GM19099 (cell line): ENCODE measurements around the gene GALR1.

ENCODE experiments used
- POLR2A ChIP-seq: IDR thresholded peaks from 3 replicates; pipeline ENCODE4 v1.6.1; 2011; ENCODE audit warnings: low read depth; ENCODE audit not compliant: insufficient read length; ENCODE audit errors: extremely low read depth

Gene GALR1, protein sequence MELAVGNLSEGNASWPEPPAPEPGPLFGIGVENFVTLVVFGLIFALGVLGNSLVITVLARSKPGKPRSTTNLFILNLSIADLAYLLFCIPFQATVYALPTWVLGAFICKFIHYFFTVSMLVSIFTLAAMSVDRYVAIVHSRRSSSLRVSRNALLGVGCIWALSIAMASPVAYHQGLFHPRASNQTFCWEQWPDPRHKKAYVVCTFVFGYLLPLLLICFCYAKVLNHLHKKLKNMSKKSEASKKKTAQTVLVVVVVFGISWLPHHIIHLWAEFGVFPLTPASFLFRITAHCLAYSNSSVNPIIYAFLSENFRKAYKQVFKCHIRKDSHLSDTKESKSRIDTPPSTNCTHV

DNA sequence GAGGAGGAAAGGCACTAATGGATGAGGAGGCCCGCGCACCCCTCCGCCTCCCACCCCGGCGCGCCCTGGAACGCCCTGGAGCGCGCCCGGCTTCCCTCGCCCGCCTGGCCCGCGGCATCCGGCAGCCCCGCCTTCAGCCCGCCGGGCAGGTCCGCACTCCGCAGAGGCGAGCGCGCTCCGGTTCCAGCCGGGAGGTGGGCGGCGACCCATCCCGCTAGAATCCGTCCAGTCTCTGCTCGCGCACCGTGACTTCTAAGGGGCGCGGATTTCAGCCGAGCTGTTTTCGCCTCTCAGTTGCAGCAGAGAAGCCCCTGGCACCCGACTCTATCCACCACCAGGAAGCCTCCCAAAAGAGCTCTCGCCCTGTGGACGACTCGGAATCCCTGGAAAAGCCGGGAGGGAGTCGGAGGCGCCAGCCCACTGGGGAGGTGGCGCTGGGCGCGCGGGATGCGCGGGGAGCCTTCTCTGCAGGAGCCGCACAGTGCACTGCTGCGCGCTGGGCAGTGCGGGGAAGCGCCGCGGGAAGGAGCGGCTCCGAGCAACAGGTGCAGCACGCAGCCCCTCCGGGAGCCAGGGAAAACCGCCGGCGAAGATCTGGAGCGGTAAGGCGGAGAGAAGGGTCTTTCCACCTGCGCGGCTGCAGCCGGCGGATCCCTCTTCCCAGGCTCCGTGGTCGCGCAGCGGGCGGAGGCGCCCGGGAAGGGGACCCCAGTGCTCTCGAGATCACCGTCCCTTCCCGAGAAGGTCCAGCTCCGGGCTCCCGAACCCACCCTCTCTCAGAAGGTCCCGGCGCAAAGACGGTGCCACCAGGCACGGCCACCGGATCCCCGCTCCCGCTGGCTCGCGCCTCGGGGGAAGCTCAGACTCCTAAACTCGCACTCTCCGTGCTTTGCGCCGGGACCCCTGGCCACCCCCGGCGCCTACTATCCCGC is at the start of gene GALR1:
Gene GALR1 (plus strand): TSS at position 280 of the 932 bp plus-strand sequence. CDS start 701 bp downstream, outside the sequence.
- TF ChIP-seq POLR2A: no peak

DNA sequence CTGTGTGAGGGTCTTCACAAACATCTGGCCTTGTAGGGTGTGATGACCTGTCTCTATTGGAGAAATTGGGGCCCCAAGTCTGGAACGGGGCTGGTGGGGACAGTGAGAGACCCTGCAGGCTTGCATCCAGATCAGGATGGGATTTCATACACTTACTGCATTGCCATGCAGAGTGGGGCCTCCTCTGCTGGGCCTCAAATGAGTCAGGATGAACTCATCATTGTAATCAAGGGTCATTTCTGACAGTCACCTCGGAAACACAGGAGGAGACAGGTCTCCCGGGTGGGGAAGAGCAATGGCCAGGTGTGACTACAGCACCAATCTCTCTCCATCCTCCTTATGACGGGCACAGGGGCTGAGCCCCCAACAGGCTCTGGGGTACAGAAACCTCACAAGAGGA is 48.1 kb upstream of the GALR1 start:
- no peak for TF ChIP-seq POLR2A

DNA sequence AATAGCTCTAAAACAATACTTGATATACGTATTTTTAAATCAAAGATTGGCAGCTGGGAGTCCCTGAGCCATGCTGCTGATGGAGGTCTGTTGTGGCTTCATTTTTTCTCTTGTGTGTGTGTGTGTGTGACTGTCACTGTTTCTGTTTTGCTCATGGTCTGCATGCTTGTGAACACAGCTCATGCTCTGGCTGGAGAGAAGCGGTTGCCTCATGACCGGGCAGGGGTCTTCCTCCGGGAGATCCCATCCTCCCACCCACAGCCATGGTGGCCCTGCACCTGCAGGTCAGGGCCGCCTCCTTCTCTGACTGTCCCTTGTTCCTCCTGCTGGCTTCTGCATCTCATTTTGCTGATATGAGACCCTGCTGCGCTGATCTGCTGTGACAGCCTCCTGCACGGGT is 47.3 kb upstream of the GALR1 start:
- TF ChIP-seq POLR2A: no peak

DNA sequence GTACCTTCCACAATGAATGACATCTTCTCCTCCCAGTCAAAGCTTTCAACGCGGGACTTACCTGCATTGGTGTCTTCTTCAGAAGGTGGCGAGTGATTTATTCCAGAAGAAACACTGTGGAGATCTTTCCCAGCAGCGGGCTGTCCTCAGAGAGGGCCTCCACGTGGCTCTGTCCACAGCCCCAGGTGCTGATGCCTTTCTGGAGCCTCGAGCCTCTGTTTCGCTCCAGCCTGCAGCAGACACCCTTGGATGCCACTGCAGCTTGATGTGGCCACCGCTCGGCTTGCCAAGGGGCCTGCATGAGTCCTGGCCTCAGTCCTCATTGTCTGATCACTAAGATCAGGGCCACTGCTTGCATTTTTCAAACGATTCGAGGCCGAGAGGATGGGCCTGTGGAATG is 46.6 kb upstream of the GALR1 start:
- no peak for TF ChIP-seq POLR2A

DNA sequence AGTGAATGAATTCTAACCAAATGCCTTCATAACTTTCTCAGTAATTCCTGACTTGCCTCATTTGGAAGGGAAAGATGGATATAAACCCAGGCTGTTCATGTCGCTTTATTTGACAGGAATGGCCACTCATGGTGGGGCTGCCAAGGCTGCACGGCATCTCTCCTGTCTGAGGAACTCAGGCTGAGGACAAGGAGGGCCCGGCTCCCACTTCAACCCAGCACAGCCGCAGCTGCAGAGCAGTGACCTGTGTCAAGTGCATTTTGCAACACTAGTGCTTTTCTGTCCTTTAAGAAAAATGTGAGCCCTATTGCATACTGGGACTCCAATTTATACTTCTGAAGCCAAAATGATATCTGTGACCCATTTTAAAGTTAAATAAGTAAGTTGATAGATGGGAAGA is 45.8 kb upstream of the GALR1 start:
- TF ChIP-seq POLR2A: no peak

DNA sequence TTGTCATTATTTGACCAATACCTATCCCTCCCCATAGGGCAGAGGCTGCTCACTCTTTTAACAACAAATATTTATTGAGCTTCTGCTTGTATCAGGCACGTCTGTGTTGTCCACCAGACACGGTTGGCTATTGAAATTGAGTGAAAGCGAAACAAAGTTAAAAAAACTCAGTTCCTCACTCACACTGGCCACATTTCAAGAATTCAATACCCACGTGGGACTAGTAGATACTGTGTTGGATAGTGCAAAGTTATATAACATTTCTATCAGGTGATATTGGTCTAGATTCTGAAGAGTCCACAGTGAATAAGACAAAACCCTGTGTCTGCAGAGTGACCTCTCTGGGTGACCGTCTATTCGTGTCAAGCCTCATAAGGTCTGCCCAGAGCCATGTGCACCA is 43.9 kb upstream of the GALR1 start:
- no peak for TF ChIP-seq POLR2A

DNA sequence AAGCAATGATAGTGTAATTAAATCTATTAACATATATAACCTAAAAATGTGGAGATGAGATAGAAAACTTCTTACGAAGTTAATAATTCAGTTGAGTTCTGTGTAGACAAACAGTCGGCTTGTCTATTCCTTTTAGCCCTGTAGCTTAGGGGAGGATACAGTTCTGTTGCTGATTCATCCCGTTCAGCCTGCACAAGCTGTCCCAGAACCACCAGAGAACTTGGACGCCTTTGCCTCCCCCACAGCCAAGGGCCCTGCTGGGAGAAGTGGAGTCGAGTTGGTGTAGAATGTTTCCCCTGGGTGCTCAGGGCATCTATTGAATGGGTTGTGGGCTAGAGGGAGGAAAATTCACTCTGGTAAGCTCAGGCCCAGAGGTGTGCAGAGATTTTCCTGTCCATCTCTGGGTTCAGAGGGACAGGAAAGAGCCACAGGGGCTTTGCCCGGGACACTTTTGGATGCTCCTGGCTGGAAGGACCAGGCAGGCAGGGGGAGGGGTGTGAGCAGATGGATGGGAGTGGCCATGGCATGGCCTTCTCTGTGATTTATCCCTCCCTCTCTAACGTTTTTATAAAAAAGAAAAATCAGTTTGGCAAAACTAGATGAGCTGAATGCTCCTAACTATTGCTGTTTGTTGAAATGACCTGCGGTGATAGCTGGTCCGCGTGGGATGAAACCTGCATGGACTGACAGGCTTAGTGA is 42.8 kb upstream of the GALR1 start:
- no peak for TF ChIP-seq POLR2A

DNA sequence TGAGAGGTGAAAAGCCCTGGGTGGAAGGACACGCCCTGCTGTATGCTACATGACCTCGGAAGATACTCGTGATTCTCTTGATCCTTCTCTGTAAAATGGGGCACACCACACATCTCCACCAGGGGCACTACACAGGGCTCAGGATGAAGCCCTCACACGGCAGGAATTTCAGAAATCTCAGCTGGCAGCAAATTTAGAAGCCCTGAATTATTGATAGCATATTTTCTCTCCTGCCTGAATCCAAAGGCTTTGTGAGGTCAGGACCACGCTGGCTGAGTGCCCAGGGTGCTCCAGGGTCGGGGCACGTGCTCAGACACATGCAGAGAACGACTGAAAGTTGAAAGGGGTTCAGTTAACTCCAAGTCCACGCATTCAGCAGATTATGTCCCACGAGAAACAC is 42.1 kb upstream of the GALR1 start:
- TF ChIP-seq POLR2A: no peak

DNA sequence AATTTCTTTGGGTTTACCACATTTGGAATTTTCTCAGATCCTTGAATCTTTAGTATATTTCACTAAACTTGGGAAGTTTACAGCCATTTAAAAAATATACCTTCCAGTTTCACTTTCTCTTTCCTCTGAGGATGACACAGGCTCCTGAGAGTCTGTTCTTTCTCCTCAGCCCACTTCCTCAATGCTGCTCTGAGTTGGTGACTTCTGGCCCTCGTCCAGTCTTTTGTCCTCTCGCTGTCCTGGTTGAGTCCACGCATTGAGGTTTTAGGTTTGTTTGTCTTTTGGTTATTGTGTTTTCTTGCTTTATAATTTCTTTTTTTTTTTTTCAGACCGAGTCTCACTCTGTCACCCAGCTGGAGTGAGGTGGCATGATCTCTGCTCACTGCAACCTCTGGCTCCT is 40.7 kb upstream of the GALR1 start:
- no peak for TF ChIP-seq POLR2A

DNA sequence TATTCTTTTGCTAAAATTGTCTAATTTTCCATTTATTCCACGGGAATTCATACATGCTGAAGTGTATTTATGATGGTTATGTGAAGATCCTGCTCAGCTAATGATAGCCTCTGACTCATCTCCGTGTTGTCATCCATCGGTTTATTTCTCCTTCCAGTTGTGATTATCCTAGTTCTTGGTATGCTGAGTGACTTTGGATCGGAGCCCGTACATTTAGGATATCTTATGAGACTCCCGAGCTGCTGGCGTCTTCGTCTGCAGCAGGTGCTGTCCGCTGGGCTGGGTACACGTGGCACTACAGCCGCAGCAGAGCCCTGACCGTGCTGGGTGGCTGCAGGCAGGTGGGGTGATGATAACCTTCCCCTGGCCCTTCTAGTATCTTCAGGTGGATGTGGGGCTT is 40.1 kb upstream of the GALR1 start:
- TF ChIP-seq POLR2A: no peak

DNA sequence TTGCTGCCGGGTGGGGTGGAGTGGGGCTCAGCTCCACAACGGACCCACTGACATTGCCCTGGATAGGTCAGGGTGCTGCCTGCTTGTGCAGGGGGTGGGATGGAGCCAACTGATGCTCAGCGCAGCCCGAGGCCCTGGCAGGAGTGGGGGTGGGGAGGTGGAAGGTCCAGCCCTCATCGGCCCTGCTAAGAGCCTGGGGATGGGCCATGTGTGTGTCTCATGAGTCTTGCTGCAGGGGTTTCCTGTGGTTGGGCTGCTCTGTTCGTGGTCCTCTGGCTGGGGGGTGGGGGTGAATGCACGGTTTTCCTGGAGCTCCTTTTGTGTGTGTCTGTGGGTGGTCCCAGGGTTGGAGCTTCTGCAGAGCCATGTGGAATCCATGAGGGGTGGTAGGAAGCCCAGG is 39.4 kb upstream of the GALR1 start:
- no peak for TF ChIP-seq POLR2A

DNA sequence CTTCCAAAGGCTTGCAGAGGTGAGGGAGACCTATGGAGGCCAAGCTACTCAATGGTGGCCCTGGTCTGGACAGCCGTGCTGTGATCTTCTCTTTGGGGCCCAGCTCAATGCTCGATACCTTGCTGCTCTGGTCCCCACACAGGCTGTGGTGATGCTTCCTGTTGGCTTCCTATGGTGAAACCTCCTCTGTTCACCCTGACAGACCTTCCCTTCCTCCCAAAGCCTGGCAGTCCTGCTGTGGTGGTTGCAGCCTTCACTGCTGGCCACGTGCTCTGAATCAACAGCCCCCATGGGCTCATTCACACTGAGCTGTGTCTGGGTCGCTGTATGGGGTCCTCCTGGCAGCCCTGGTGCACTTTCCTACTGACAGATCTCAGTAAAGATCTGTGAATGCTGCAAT is 31.0 kb upstream of the GALR1 start:
- TF ChIP-seq POLR2A: no peak

DNA sequence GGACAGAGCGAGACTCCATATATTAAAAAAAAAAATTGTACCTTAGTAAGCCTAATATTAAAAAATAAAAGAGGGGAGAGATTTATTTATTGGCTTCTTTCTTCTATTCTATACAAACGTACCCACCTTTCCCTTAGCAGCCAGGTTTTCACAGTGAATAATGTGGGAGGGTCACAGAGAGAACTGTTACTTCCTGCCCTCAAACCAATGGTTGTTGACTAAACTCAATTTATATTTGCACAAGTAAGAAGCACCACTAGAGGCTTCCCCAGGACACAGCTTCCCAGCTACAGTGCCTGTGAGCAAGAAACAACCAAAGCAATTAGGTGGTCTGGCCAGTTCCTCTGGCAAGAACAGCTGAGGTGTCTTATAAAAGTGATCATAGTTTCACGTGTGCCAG is 28.9 kb upstream of the GALR1 start:
- TF ChIP-seq POLR2A: no peak

DNA sequence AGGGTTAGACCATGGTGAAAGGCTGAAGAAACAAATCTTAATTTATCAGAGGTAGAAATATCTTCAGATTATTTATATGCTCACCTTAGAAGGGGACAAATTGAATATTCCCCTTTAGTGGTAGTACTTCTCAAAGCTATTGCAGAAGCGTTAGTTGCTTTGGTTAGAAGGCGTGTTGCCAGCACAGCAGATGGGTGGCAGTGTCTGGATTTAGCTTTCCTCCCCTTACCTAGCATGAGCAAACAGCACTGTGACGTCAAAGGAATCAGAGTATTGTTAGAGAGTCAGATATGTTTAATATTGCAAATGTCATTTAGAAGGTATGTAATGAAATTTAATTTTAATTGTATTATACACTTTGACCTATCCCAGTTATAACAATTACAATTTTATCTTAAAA is 27.2 kb upstream of the GALR1 start:
- no peak for TF ChIP-seq POLR2A

DNA sequence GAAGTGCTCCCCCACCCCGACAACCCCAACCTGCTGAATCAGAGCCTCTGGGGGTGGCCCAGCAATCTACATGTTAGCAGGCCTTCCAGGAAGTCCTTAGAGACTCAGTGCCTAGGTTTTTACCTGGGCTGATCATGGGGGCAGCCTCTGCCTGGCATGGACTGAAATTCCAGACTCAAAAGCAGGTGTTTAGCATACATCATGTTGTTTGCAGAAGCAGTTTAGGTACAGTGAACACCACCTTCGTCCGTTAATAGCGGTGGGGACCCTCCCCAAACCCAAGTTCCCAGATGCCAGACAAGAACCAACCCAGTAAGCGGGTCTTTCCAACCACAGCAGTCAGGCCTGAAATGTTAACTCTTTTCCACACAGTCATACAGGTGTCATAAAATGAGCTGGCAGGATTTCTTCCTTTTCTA is 26.4 kb upstream of the GALR1 start:
- no peak for TF ChIP-seq POLR2A
